Mucosa of rectum (tissue), 2 donors: Measurements from ENCODE around the gene DMRT2.

Experiments
- H3K27ac ChIP-seq, 2 donors: one replicate each; pipeline ENCODE4 v1.7.0; 2013; ENCODE audit warnings: inconsistent platforms in 2 of 2, low read depth in 2 of 2, low read length in 2 of 2
- H3K27me3 ChIP-seq, 2 donors: one replicate each; pipeline ENCODE4 v1.7.0; 2013; ENCODE audit warnings: low read length in 2 of 2; ENCODE audit not compliant: control insufficient read depth in 2 of 2, insufficient read depth in 2 of 2
- H3K36me3 ChIP-seq, 2 donors: one replicate each; pipeline ENCODE4 v1.7.0; 2013; ENCODE audit warnings: low read length in 2 of 2; ENCODE audit not compliant: control insufficient read depth in 2 of 2, insufficient read depth in 2 of 2
- H3K4me1 ChIP-seq, 2 donors: one replicate each; pipeline ENCODE4 v1.7.0; 2013; ENCODE audit warnings: low read length in 2 of 2, mild to moderate bottlenecking in 1 of 2; ENCODE audit not compliant: control insufficient read depth in 2 of 2, insufficient read depth in 2 of 2
- H3K4me3 ChIP-seq, 2 donors: one replicate each; pipeline ENCODE4 v1.7.0; 2013; ENCODE audit warnings: low read length in 2 of 2
- H3K9ac ChIP-seq, 2 donors: one replicate each; pipeline ENCODE4 v1.7.0; 2013; ENCODE audit warnings: low read length in 2 of 2, low read depth in 1 of 2, mild to moderate bottlenecking in 1 of 2
- H3K9me3 ChIP-seq, 2 donors: one replicate each; pipeline ENCODE4 v1.7.0; 2013; ENCODE audit warnings: low read length in 2 of 2; ENCODE audit not compliant: control insufficient read depth in 2 of 2
- donor health status: healthy.
- donor health status: Normal muscosa, but diverticular disease.

Gene DMRT2

DNA sequence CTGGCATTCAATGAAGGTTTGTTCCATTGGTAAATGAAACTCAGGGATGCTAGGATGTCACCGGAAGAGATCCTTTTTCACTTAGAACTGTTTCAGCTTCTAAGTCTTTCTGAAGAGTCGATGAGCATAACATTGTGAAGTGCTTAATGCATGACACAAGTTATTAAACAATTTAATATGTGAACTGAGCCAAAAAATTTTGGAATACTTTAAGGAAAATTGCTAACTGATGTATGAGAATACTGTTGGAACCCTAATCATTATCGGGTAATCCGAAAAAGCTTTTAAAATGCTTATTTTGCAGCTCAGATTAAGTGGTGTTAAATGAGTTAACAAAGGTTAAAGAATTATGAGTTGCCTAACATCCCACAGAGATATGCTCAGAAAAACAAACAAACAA, 34.9 kb downstream of the DMRT2 start:
- Histone ChIP-seq H3K36me3 (no peaks in the 10 kb centered on the region), H3K4me3 (no peak overlapping the region), H3K4me1 (no peaks in the 10 kb centered on the region), H3K9me3 (no peaks in the 10 kb centered on the region), H3K9ac (no peak overlapping the region), H3K27ac (no peak overlapping the region), H3K27me3 (no peaks in the 10 kb centered on the region)

DNA sequence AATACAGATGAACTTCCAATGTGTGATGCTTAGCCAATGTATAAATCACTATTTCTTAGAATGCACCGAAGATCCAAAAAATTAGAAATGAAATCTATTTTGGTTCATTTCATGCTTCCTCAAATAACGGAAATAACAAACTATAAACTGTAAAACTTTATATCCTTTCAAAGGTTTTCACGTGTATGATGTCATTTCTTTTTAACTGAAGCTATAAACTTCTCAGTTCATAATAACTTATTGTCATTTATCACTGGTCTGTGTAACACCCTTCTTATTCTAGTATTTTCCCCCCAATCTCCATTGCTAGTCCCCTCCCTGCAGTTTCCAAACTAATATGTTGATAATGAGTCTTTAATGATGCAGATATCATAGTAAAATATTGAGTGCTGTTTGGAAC, 36.4 kb downstream of the DMRT2 start:
- no peaks in the 10 kb centered on the region for H3K4me1 ChIP-seq
- H3K27ac ChIP-seq, result no peak overlapping the region
- no peaks in the 10 kb centered on the region for H3K9me3 ChIP-seq
- no peaks in the 10 kb centered on the region for H3K36me3 ChIP-seq
- H3K27me3 ChIP-seq, result no peaks in the 10 kb centered on the region
- no peak overlapping the region for H3K4me3 ChIP-seq
- H3K9ac ChIP-seq, result no peak overlapping the region

DNA sequence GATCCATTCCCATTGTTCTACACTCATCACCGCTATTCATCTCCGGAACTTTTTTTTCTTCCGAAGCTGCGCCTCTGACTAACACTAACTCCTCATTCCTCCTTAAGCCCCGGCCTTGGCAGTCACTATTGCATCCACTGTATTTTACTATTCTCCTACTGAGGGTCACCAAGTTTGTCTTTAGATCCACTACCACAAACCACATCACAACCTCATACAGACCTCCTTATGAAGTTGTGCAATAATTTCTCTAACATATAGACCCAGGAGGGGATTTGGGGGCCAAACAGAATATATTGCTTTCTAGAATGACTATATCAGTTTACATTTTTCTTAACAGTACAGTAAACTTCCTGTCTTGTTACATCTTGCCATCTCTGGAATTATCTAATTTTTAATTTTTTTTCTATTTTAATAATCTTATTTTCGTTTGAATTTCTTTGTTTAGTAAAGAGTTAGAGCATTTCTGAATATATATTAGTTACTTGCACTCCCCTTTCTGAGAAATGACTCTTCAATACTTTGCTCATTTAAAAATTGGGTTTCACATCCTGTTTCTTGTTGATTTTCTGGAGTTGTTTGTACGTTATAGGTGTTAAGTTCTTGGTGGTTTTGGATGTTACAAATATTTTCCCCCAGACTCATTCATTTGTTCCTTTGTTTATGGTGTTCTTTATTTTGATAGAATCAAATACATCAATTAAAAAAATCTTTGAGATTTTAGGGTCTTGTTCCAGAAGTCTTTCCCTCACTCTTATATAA, 37.1 kb downstream of the DMRT2 start:
- Histone ChIP-seq H3K9me3 (no peaks in the 10 kb centered on the region), H3K4me3 (no peak overlapping the region), H3K36me3 (no peaks in the 10 kb centered on the region), H3K27me3 (no peaks in the 10 kb centered on the region), H3K9ac (no peak overlapping the region), H3K27ac (no peak overlapping the region), H3K4me1 (no peaks in the 10 kb centered on the region)

DNA sequence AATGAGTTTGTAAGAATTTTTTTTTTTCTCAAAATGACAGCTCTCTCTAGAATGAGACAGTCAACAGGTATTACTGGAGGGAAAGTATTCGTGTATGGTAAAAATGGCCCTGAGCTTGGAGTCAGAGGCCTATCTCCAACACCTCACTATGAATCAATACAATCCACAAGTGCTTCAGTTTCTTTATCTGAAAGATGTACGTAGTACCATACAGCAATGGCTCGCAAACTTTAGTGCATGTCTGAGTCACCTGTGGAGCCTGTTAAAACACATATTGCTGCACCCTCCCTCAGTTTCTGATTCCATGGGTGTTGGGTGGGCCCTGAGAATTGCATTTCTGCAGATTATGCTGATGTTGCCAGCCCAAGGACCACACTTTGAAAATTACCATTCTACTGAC, 44.6 kb downstream of the DMRT2 start:
- Histone ChIP-seq H3K9me3 (no peaks in the 10 kb centered on the region), H3K9ac (no peak overlapping the region), H3K27me3 (peaks cover 0 to 2% of the 10 kb centered on the region in 2 donors), H3K27ac (no peak overlapping the region), H3K36me3 (no peaks in the 10 kb centered on the region), H3K4me1 (no peaks in the 10 kb centered on the region), H3K4me3 (no peak overlapping the region)

- H3K9me3 ChIP-seq, result no peaks in the 10 kb centered on the region
- H3K4me3 ChIP-seq, result no peak overlapping the region
- no peak overlapping the region for H3K27ac ChIP-seq
- H3K9ac ChIP-seq, result no peak overlapping the region
- peaks cover 2% of the 10 kb centered on the region in 2 donors for H3K27me3 ChIP-seq
- H3K4me1 ChIP-seq, result no peaks in the 10 kb centered on the region
- H3K36me3 ChIP-seq, result no peaks in the 10 kb centered on the region
Measured at GRCh38 chr9:1096155-1096964, 46.2 kb downstream of the DMRT2 start.

DNA sequence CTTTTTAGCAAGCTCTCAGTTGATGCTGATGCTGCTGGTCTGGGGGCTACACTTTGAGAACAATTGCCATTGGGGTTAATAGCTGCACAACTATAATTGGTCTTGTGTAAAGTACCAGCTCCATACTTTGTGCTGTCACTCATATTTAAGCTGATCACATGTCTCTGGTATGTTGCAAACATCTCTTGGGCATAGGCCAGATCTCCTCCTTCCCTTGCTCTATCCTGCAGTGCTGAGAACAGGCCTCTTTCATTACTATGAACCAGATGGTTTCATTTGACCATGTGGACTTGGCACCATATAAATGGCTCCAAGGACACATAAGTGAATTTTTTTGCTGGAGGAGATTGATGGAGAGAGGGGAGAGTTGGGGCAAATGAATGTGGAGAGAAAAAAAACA, 48.4 kb downstream of the DMRT2 start:
- peaks cover 2% of the 10 kb centered on the region in 2 donors for H3K27me3 ChIP-seq

DNA sequence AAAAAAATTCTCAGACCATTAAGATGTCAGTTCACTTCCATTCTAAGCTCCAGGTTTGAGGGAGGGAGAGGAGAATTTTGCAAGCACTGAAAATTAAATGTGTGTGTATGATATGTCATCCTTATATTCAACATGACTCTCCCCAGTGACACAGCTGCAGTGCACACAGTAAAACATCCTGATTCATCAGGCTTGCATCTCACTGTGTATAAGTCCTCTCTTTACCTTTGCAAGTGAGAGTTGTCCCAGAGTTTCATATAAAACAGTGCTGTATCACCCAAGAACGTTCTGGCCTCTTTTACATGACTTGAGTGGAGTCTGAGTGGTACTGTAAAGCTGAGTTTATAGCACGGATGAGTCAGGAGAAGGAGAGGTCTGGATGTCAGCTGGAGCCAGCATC, 50.0 kb downstream of the DMRT2 start:
- Histone ChIP-seq H3K9me3 (no peaks in the 10 kb centered on the region), H3K27ac (no peak overlapping the region), H3K9ac (no peak overlapping the region), H3K4me3 (no peak overlapping the region), H3K27me3 (peaks cover 2% of the 10 kb centered on the region in 2 donors), H3K36me3 (no peaks in the 10 kb centered on the region), H3K4me1 (no peaks in the 10 kb centered on the region)

More for the DNA sequence above, 48.4 kb downstream of the DMRT2 start:
- no peaks in the 10 kb centered on the region for H3K9me3 ChIP-seq
- no peak overlapping the region for H3K27ac ChIP-seq
- H3K4me3 ChIP-seq, result no peak overlapping the region
- H3K9ac ChIP-seq, result no peak overlapping the region
- H3K36me3 ChIP-seq, result no peaks in the 10 kb centered on the region
- H3K4me1 ChIP-seq, result no peaks in the 10 kb centered on the region

DNA sequence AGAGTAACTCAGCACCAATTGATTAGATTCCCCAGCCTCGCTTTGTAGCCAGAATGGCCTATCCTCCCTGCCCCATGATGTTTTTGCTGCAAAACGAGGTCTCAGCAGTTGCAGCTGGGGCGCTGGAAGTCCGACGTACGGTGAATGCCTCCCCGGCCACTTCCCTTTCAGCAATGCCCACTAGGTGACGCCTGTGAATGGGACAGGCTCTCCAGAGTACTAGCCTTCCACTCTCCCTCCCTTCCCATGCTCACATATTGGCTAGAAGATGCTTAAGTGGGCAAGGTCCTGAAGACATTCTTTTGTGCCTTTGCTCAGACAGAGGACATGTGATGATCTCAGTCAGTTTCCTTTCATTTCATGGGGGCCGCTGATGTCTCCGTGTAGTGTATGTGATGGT, 50.8 kb downstream of the DMRT2 start:
- Histone ChIP-seq H3K9ac (no peak overlapping the region), H3K4me3 (no peak overlapping the region), H3K4me1 (no peaks in the 10 kb centered on the region), H3K36me3 (no peaks in the 10 kb centered on the region), H3K27ac (no peak overlapping the region), H3K9me3 (no peaks in the 10 kb centered on the region), H3K27me3 (peaks cover 2% of the 10 kb centered on the region in 2 donors)

GRCh38 chr9:1101846-1102641, 51.9 kb downstream of the DMRT2 start:
- Histone ChIP-seq H3K4me1 (no peaks in the 10 kb centered on the region), H3K36me3 (no peaks in the 10 kb centered on the region), H3K9ac (no peak overlapping the region), H3K27me3 (peaks cover 0 to 2% of the 10 kb centered on the region in 2 donors), H3K9me3 (no peaks in the 10 kb centered on the region), H3K27ac (no peak overlapping the region), H3K4me3 (no peak overlapping the region)

- no peak overlapping the region for H3K9ac ChIP-seq
- H3K4me1 ChIP-seq, result no peaks in the 10 kb centered on the region
- no peaks in the 10 kb centered on the region for H3K9me3 ChIP-seq
- no peak overlapping the region for H3K4me3 ChIP-seq
- H3K36me3 ChIP-seq, result no peaks in the 10 kb centered on the region
- H3K27ac ChIP-seq, result no peak overlapping the region
- H3K27me3 ChIP-seq, result peaks cover 0 to 2% of the 10 kb centered on the region in 2 donors
Measured at GRCh38 chr9:1102642-1102970, 52.4 kb downstream of the DMRT2 start.
